NCI-H2196 treated with DMSO at 0.1 percent for 48 hours (cell line): ENCODE results near the gene DEGS1.

Experiments
- DNase-seq: peaks from one replicate; lab custom pipeline; 2025; ENCODE audit not compliant: unreplicated experiment; lab: John Stamatoyannopoulos, UW

DEGS1 gene

GRCh38 chr1:224212618-224213061 is 29.6 kb downstream of the DEGS1 start:
- DNase-seq, result no peak

GRCh38 chr1:224213438-224214119 is 30.5 kb downstream of the DEGS1 start:
- no peak for DNase-seq

GRCh38 chr1:224216382-224216781 is 33.3 kb downstream of the DEGS1 start:
- no peak for DNase-seq

GRCh38 chr1:224217655-224218623 is 34.9 kb downstream of the DEGS1 start:
- DNase-seq, result no peak

GRCh38 chr1:224219011-224219611 is 36.1 kb downstream of the DEGS1 start:
- DNase-seq, result no peak

- no peak for DNase-seq
These were observed 36.6 kb downstream of the DEGS1 start for GRCh38 chr1:224219612-224220059.

GRCh38 chr1:224223819-224224714 is 41.0 kb downstream of the DEGS1 start:
- peak; percentile 38 for DNase-seq

GRCh38 chr1:224226849-224227502 is 43.9 kb downstream of the DEGS1 start:
- no peak for DNase-seq

GRCh38 chr1:224234017-224234416 is 51.0 kb downstream of the DEGS1 start:
- no peak for DNase-seq

GRCh38 chr1:224235813-224236493 is 52.9 kb downstream of the DEGS1 start:
- no peak for DNase-seq

GRCh38 chr1:224237119-224237881 is 54.3 kb downstream of the DEGS1 start:
- DNase-seq, result no peak

- DNase-seq, result no peak
These were observed 55.2 kb downstream of the DEGS1 start for GRCh38 chr1:224238212-224238611.

- DNase-seq, result no peak
These were observed 55.7 kb downstream of the DEGS1 start for GRCh38 chr1:224238756-224239155.
